HG03064 (cell line): ENCODE measurements around the gene DNMT3A.
A peak's percentile ranks its signal among the peaks of the same experiment; 100 is the strongest.

ENCODE experiments used
- ATAC-seq: cut with Tn5 transposase; IDR thresholded peaks from one replicate; pipeline ENCODE4 v1.9.1; 2021; ENCODE audit warnings: low read depth; ENCODE audit not compliant: unreplicated experiment

DNMT3A gene

GRCh38 chr2:25341753-25342371 is at the start of gene DNMT3A:
Gene DNMT3A, minus strand, starts transcription at chr2:25341925. Its CDS starts 27,941 bp downstream, at chr2:25313984.
- ATAC-seq: peak; percentile 36

GRCh38 chr2:25389161-25389560 is 47.4 kb upstream of the DNMT3A start:
- ATAC-seq: no peak

GRCh38 chr2:25388491-25388890 is 46.8 kb upstream of the DNMT3A start:
- no peak for ATAC-seq

- ATAC-seq: no peak
Observed at GRCh38 chr2:25387876-25388449, 46.2 kb upstream of the DNMT3A start.

GRCh38 chr2:25386971-25387875 is 45.5 kb upstream of the DNMT3A start:
- ATAC-seq: no peak

- ATAC-seq: no peak
Observed at GRCh38 chr2:25385910-25386309, 44.2 kb upstream of the DNMT3A start.

GRCh38 chr2:25383806-25384205 is 42.1 kb upstream of the DNMT3A start:
- no peak for ATAC-seq

- no peak for ATAC-seq
Observed at GRCh38 chr2:25381502-25381901, 39.8 kb upstream of the DNMT3A start.

GRCh38 chr2:25380586-25381375 is 39.1 kb upstream of the DNMT3A start:
- ATAC-seq: no peak

GRCh38 chr2:25380023-25380422 is 38.3 kb upstream of the DNMT3A start:
- ATAC-seq: no peak

GRCh38 chr2:25379535-25379934 is 37.8 kb upstream of the DNMT3A start:
- ATAC-seq: no peak

- no peak for ATAC-seq
Observed at GRCh38 chr2:25378731-25379490, 37.2 kb upstream of the DNMT3A start.

- ATAC-seq: no peak
Observed at GRCh38 chr2:25377822-25378421, 36.2 kb upstream of the DNMT3A start.

GRCh38 chr2:25376750-25377621 is 35.3 kb upstream of the DNMT3A start:
- ATAC-seq: peak; percentile 89

- ATAC-seq: no peak
Observed at GRCh38 chr2:25375989-25376545, 34.3 kb upstream of the DNMT3A start.

- no peak for ATAC-seq
Observed at GRCh38 chr2:25375371-25375988, 33.8 kb upstream of the DNMT3A start.

- no peak for ATAC-seq
Observed at GRCh38 chr2:25374827-25375226, 33.1 kb upstream of the DNMT3A start.

GRCh38 chr2:25374411-25374810 is 32.7 kb upstream of the DNMT3A start:
- ATAC-seq: no peak
